ENCODE measurements around the gene UXT. TPM values are rescaled to one million over a fixed set of nuclear protein-coding genes. Genes with fewer than 3 reads are reported as not detected.

UXT gene
- total RNA-seq, 3 donors from 2014 or later = 130 to 155 (median 140) TPM

- TF ChIP-seq POLR2A (IDR thresholded peaks at IDR 0.05) (no peak), POLR2AphosphoS5 (IDR thresholded peaks at IDR 0.05) (no peak)
- TF ChIP-seq, protein P1, sequence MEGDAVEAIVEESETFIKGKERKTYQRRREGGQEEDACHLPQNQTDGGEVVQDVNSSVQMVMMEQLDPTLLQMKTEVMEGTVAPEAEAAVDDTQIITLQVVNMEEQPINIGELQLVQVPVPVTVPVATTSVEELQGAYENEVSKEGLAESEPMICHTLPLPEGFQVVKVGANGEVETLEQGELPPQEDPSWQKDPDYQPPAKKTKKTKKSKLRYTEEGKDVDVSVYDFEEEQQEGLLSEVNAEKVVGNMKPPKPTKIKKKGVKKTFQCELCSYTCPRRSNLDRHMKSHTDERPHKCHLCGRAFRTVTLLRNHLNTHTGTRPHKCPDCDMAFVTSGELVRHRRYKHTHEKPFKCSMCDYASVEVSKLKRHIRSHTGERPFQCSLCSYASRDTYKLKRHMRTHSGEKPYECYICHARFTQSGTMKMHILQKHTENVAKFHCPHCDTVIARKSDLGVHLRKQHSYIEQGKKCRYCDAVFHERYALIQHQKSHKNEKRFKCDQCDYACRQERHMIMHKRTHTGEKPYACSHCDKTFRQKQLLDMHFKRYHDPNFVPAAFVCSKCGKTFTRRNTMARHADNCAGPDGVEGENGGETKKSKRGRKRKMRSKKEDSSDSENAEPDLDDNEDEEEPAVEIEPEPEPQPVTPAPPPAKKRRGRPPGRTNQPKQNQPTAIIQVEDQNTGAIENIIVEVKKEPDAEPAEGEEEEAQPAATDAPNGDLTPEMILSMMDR (IDR thresholded peaks at IDR 0.05) = peak in 1 of 3 donors; percentile 23
- no peak for DNase-seq (ENCODE audit: low spot score in 2 of 2)
- intact Hi-C loops (cut with DNase I; ENCODE audit: low total_unique reads) = no loop called here
- Histone ChIP-seq H3K36me3 (no peaks in the 10 kb centered on the region), H3K4me3 (no peak overlapping the region), H3K9me3 (peaks cover 3 to 17% of the 10 kb centered on the region in 2 donors), H3K27me3 (peaks cover 0 to 29% of the 10 kb centered on the region in 2 donors), H3K27ac (no peak overlapping the region), H3K4me1 (no peaks in the 10 kb centered on the region)
These were observed 15.1 kb downstream of the UXT start for GRCh38 chrX:47643926-47644325.

DNA sequence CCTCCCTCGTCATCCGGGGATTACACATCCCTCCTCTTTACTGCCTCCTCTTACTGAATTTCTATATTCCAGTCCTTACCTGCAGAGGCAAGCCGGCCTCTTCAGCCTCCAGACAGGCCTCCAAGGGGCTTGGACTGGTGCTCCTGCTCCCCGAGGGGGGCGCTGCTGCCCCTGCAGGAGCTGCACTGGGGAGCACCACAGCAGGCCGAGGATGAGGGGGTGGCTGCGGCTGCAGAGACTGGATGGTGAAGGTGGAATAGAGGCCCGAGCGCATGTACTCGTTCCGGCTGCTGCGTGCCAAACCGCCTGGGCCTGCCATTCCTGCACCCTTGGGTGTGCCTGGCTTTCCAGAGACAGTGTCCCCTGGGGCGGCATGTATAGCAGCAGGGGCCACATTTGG is 20.2 kb downstream of the UXT start:
- DNase-seq (ENCODE audit: low spot score in 2 of 2) = no peak
- H3K36me3 ChIP-seq = no peaks in the 10 kb centered on the region
- no peak overlapping the region for H3K4me3 ChIP-seq
- peaks cover 0 to 8% of the 10 kb centered on the region in 2 donors for H3K27me3 ChIP-seq
- intact Hi-C loops (cut with DNase I; ENCODE audit: low total_unique reads) = no loop called here
- no peak overlapping the region for H3K27ac ChIP-seq
- peaks cover 3 to 18% of the 10 kb centered on the region in 2 donors for H3K9me3 ChIP-seq
- no peaks in the 10 kb centered on the region for H3K4me1 ChIP-seq
- TF ChIP-seq POLR2A (IDR thresholded peaks at IDR 0.05) (no peak), POLR2AphosphoS5 (IDR thresholded peaks at IDR 0.05) (no peak)
- TF ChIP-seq, protein P1 (IDR thresholded peaks at IDR 0.05) = no peak

DNA sequence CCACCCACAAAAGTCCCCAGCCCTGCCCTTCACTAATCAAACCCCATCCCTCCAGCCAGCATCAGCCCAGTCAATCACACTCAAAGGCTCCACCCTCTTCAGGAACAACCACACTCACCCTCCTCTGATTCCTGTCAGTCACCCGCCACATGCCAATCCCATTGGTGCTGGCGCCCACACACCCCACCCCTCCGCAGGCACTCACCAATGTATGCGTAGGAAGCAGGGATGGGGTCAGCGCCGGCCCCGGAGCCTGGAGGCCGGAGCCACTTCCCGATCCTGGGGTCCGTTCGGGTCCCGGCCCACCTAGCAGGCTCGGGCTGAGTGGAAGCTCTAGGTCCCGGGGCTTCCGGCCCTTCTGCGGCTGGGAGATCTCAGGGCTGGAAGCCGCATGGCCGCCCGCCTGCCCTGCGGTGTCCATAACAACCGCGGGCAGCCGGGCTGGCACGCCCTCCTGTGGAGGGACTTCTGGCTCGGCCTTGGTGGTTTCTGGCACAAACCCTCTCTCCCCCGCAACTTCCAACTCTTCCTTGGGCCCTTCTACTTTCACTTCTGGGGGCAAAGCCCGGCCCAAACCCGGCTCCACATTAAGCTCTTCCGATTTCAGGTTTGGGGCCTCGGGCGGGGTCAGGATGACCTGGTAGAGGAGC is 21.3 kb downstream of the UXT start:
- Histone ChIP-seq H3K9me3 (peaks cover 3 to 18% of the 10 kb centered on the region in 2 donors), H3K27ac (no peak overlapping the region), H3K36me3 (no peaks in the 10 kb centered on the region), H3K4me1 (no peaks in the 10 kb centered on the region), H3K4me3 (no peak overlapping the region), H3K27me3 (peaks cover 0 to 4% of the 10 kb centered on the region in 2 donors)
- TF ChIP-seq POLR2A (IDR thresholded peaks at IDR 0.05) (no peak), POLR2AphosphoS5 (IDR thresholded peaks at IDR 0.05) (no peak)
- TF ChIP-seq, protein P1 (IDR thresholded peaks at IDR 0.05) = no peak
- intact Hi-C loops (cut with DNase I; ENCODE audit: low total_unique reads) = no loop called here
- no peak for DNase-seq (ENCODE audit: low spot score in 2 of 2)

GRCh38 chrX:47634871-47635575 is 24.0 kb downstream of the UXT start:
- TF ChIP-seq, protein P1 (IDR thresholded peaks at IDR 0.05) = no peak
- TF ChIP-seq POLR2A (IDR thresholded peaks at IDR 0.05) = no peak
- no peak for TF ChIP-seq POLR2AphosphoS5 (IDR thresholded peaks at IDR 0.05)
- peaks cover under 1 to 11% of the 10 kb centered on the region in 2 donors for H3K9me3 ChIP-seq
- peaks cover 0 to 13% of the 10 kb centered on the region in 2 donors for H3K27me3 ChIP-seq
- intact Hi-C loops (cut with DNase I; ENCODE audit: low total_unique reads) = no loop called here
- H3K4me1 ChIP-seq = no peaks in the 10 kb centered on the region
- no peaks in the 10 kb centered on the region for H3K36me3 ChIP-seq
- DNase-seq (ENCODE audit: low spot score in 2 of 2) = no peak
- H3K27ac ChIP-seq = no peak overlapping the region
- no peak overlapping the region for H3K4me3 ChIP-seq
